Tibial nerve (tissue), 4 donors: ENCODE measurements around the gene ATP5MC2. TPM values are rescaled to one million over a fixed set of nuclear protein-coding genes. Genes with fewer than 3 reads are reported as not detected.
A peak's percentile ranks its signal among the peaks of the same experiment; 100 is the strongest.
"Not testable (repeated sequence)": the region's sequence is repeated elsewhere in the genome, so short reads cannot be mapped to it uniquely, and the experiment has no call there.

Experiments used
- DNase-seq, 2 donors: peaks; one replicate each; pipeline ENCODE4 v3.0.0-alpha.2; 2019; ENCODE audit warnings: low spot score in 2 of 2
- H3K27ac ChIP-seq, 4 donors: fragments of 200-600 bp; sonication (generic) in 3 of 4; one replicate each; pipeline ENCODE4 v1.5.1; 2017 to 2019; ENCODE audit warnings: mild to moderate bottlenecking in 1 of 4
- H3K27me3 ChIP-seq, 2 donors: fragments of 200-600 bp; sonication (generic) in 1 of 2; one replicate each; pipeline versions ENCODE4 v1.5.1 to v1.6.0; 2017 to 2019
- H3K36me3 ChIP-seq, 3 donors: fragments of 200-600 bp; sonication (generic); one replicate each; pipeline ENCODE4 v1.5.1; 2018 to 2019
- H3K4me1 ChIP-seq, 4 donors: fragments of 200-600 bp; sonication (generic) in 3 of 4; one replicate each; pipeline ENCODE4 v1.5.1; 2017 to 2019
- H3K4me3 ChIP-seq, 4 donors: fragments of 200-600 bp; sonication (generic) in 3 of 4; one replicate each; pipeline ENCODE4 v1.5.1; 2017 to 2019; ENCODE audit warnings: mild to moderate bottlenecking in 1 of 4, moderate library complexity in 1 of 4
- H3K9me3 ChIP-seq, 4 donors: fragments of 200-600 bp; sonication (generic) in 3 of 4; one replicate each; pipeline ENCODE4 v1.5.1; 2017 to 2019
- CTCF ChIP-seq, 5 experiments: fragments of 200-600 bp in 3 of 5; fragments of 450-650 bp in 2 of 5; sonication (generic) in 3 of 5; IDR thresholded peaks; one replicate each; pipeline ENCODE4 v1.5.1; 2016 to 2019; ENCODE audit warnings: antibody characterized with exemption in 5 of 5, mild to moderate bottlenecking in 3 of 5, moderate library complexity in 2 of 5
- EP300 ChIP-seq, 2 donors: sonication (generic); formaldehyde crosslinking; IDR thresholded peaks; one replicate each; pipeline ENCODE4 v1.6.1; 2017; ENCODE audit warnings: antibody characterized with exemption in 2 of 2, mild to moderate bottlenecking in 1 of 2
- POLR2A ChIP-seq, 2 donors: fragments of 450-650 bp; IDR thresholded peaks; one replicate each; pipeline ENCODE4 v1.6.1; 2017; ENCODE audit warnings: antibody characterized with exemption in 2 of 2, mild to moderate bottlenecking in 2 of 2, moderate library complexity in 2 of 2
- WGBS, 2 donors: methylation state at CpG; one replicate each; pipeline ENCODE4 v1.1.5; 2018; 5-methylcytosine and 5-hydroxymethylcytosine counted together
- total RNA-seq, 4 donors: library from RNA; depleted of rRNA; stranded (reverse); fragments of >200 nt; gene quantifications; one replicate each; pipeline ENCODE4 v1.1.0, GENCODE V29; 2016

Gene ATP5MC2
- total RNA-seq = 100 to 1,000 TPM; 191 to 223 (median 208) TPM

- Histone ChIP-seq H3K4me1 (peaks cover 0 to 57% (median 20%) of the 10 kb centered on the region in 4 donors), H3K27ac (peak within 1 kb of the TSS; percentile 85 to 99 (median 93)), H3K36me3 (peaks cover 0 to 26% (median 0%) of the 10 kb centered on the region in 3 donors), H3K27me3 (no peaks in the 10 kb centered on the region), H3K4me3 (peak within 1 kb of the TSS; percentile 67 to 88 (median 80)), H3K9me3 (no peaks in the 10 kb centered on the region)
- 0 to 2% methylated on average over 60 to 61 of the region's 61 CpGs for WGBS, 2 donors
- peak; percentile 94 for DNase-seq
- TF ChIP-seq EP300 (IDR thresholded peaks at IDR 0.05) = peak; percentile 61 to 96
- TF ChIP-seq CTCF (IDR thresholded peaks at IDR 0.05) = peak; percentile 97 to 100 (median 99)
- TF ChIP-seq POLR2A (IDR thresholded peaks at IDR 0.05) = peak; percentile 44 to 60
Measured at GRCh38 chr12:53675701-53676607, at the start of gene ATP5MC2. Gene ATP5MC2, minus strand, starts transcription at chr12:53676083. Its CDS starts 3,469 bp downstream, at chr12:53672614.

- WGBS, 2 donors = 82 to 90% methylated on average over 3 of the region's 3 CpGs
- DNase-seq = no peak
Measured at GRCh38 chr12:53722450-53723041, 46.7 kb upstream of the ATP5MC2 start.

GRCh38 chr12:53720946-53721345 lies 45.1 kb upstream of the ATP5MC2 start:
- H3K4me1 ChIP-seq = peaks cover 0 to 11% (median 7%) of the 10 kb centered on the region in 4 donors
- H3K27me3 ChIP-seq = no peaks in the 10 kb centered on the region
- no peak overlapping the region for H3K27ac ChIP-seq
- DNase-seq = no peak
- H3K36me3 ChIP-seq = peaks cover 2 to 94% (median 18%) of the 10 kb centered on the region in 3 donors
- WGBS, 2 donors = 71 to 92% methylated on average over 1 of the region's 1 CpG
- no peaks in the 10 kb centered on the region for H3K9me3 ChIP-seq
- no peak overlapping the region for H3K4me3 ChIP-seq
- TF ChIP-seq POLR2A (IDR thresholded peaks at IDR 0.05) (no peak), EP300 (IDR thresholded peaks at IDR 0.05) (no peak), CTCF (IDR thresholded peaks at IDR 0.05) (no peak)

More at GRCh38 chr12:53722450-53723041, 46.7 kb upstream of the ATP5MC2 start:
- Histone ChIP-seq H3K9me3 (no peaks in the 10 kb centered on the region), H3K27ac (no peak overlapping the region), H3K27me3 (no peaks in the 10 kb centered on the region), H3K36me3 (peaks cover 0 to 78% (median 16%) of the 10 kb centered on the region in 3 donors), H3K4me1 (peaks cover 0 to 20% (median 16%) of the 10 kb centered on the region in 4 donors), H3K4me3 (no peak overlapping the region)
- TF ChIP-seq POLR2A (IDR thresholded peaks at IDR 0.05) (no peak), EP300 (IDR thresholded peaks at IDR 0.05) (no peak), CTCF (IDR thresholded peaks at IDR 0.05) (no peak)

GRCh38 chr12:53719649-53720048 lies 43.8 kb upstream of the ATP5MC2 start:
- Histone ChIP-seq H3K4me1 (no peaks in the 10 kb centered on the region), H3K36me3 (peaks cover 2 to 100% (median 26%) of the 10 kb centered on the region in 3 donors), H3K27ac (no peak overlapping the region), H3K9me3 (no peaks in the 10 kb centered on the region), H3K4me3 (no peak overlapping the region), H3K27me3 (no peaks in the 10 kb centered on the region)
- no peak for TF ChIP-seq CTCF (IDR thresholded peaks at IDR 0.05)
- no peak for TF ChIP-seq EP300 (IDR thresholded peaks at IDR 0.05)
- no peak for TF ChIP-seq POLR2A (IDR thresholded peaks at IDR 0.05)
- DNase-seq = no peak
- WGBS, 2 donors = 60 to 66% methylated on average over 2 of the region's 2 CpGs

- not testable (repeated sequence) for H3K4me1 ChIP-seq, DNase-seq, H3K9me3 ChIP-seq, H3K4me3 ChIP-seq, H3K27me3 ChIP-seq, H3K27ac ChIP-seq
- 92 to 94% methylated on average over 6 of the region's 6 CpGs for WGBS, 2 donors
- H3K36me3 ChIP-seq = peaks cover 2 to 100% (median 26%) of the 10 kb centered on the region in 3 donors
Measured at GRCh38 chr12:53718567-53718966, 42.7 kb upstream of the ATP5MC2 start.
